OCI-LY7 (cell line): ENCODE results near the gene CAV3. TPM values are rescaled to one million over a fixed set of nuclear protein-coding genes. Genes with fewer than 3 reads are reported as not detected.

ENCODE experiments used
- BruUV-seq: library from RNA; stranded (reverse); fragments of 400-500 nt; replicated peaks from 2 replicates; lab custom pipeline; 2021; lab: Mats Ljungman, UMichigan
- CTCF ChIA-PET: fragments of 300-600 bp; sonication (Branson Sonifier 250); formaldehyde crosslinking; loops from one replicate; lab custom pipeline; 2022; ENCODE audit warnings: antibody characterized with exemption; ENCODE audit not compliant: unreplicated experiment; lab: Charles Lee
- POLR2A ChIA-PET: fragments of 300-600 bp; sonication (Branson Sonifier 250); formaldehyde crosslinking; loops from one replicate; lab custom pipeline; 2022; ENCODE audit warnings: antibody characterized with exemption; lab: Charles Lee
- DNase-seq: peaks from one replicate; pipeline ENCODE4 v3.0.0-alpha.2; 2015; ENCODE audit warnings: low spot score
- H2AFZ ChIP-seq: fragments of 200-600 bp; sonication (generic), shearing (Covaris generic); 2 replicates; pipeline ENCODE4 v1.6.1; 2014; ENCODE audit warnings: mild to moderate bottlenecking, antibody characterized with exemption, low read length, moderate library complexity
- H3K27ac ChIP-seq: fragments of 200-600 bp; sonication (generic); 2 replicates; pipeline ENCODE4 v1.5.1; 2014; ENCODE audit warnings: mixed run types, low read depth, mild to moderate bottlenecking, moderate library complexity, low read length, inconsistent platforms; ENCODE audit not compliant: poor library complexity, severe bottlenecking
- H3K36me3 ChIP-seq: fragments of 200-600 bp; sonication (generic); 2 replicates; pipeline ENCODE4 v1.6.1; 2014; ENCODE audit warnings: mild to moderate bottlenecking, antibody characterized with exemption, low read length, moderate library complexity, mixed read lengths; ENCODE audit not compliant: insufficient read depth
- H3K4me1 ChIP-seq: fragments of 200-600 bp; sonication (generic); 2 replicates; pipeline ENCODE4 v1.5.1; 2014; ENCODE audit warnings: mild to moderate bottlenecking, low read length; ENCODE audit not compliant: insufficient read depth, poor library complexity, severe bottlenecking
- H3K4me2 ChIP-seq: fragments of 200-600 bp; sonication (generic); 2 replicates; pipeline ENCODE4 v1.6.1; 2014; ENCODE audit warnings: mild to moderate bottlenecking, low read length
- H3K4me3 ChIP-seq: fragments of 200-600 bp; sonication (generic); 2 replicates; pipeline ENCODE4 v1.5.1; 2014; ENCODE audit warnings: mild to moderate bottlenecking, low read depth, low read length; ENCODE audit not compliant: poor library complexity, severe bottlenecking
- H3K79me2 ChIP-seq: fragments of 200-600 bp; sonication (generic); 2 replicates; pipeline ENCODE4 v1.6.1; 2016; ENCODE audit warnings: low read depth, mild to moderate bottlenecking, low read length, moderate library complexity, mixed read lengths; ENCODE audit not compliant: insufficient read depth
- H3K9me2 ChIP-seq: fragments of 200-600 bp; sonication (generic); 2 replicates; pipeline ENCODE4 v1.6.1; 2016; ENCODE audit warnings: mild to moderate bottlenecking, low read length, mixed read lengths; ENCODE audit not compliant: insufficient read depth
- H3K9me3 ChIP-seq: fragments of 200-600 bp; sonication (generic); 2 replicates; pipeline ENCODE4 v1.6.1; 2014; ENCODE audit warnings: mild to moderate bottlenecking, mixed run types, low read length, mixed read lengths
- H4K20me1 ChIP-seq: fragments of 200-600 bp; sonication (generic); 2 replicates; pipeline ENCODE4 v1.6.1; 2014; ENCODE audit warnings: mild to moderate bottlenecking, antibody characterized with exemption, low read length, moderate library complexity, mixed read lengths; ENCODE audit not compliant: insufficient read depth
- CTCF ChIP-seq: fragments of 200-600 bp; sonication (generic); conservative IDR thresholded peaks from 2 replicates; pipeline ENCODE4 v1.5.1; 2014; ENCODE audit warnings: mild to moderate bottlenecking, antibody characterized with exemption, low read length, moderate library complexity, mixed read lengths
- EZH2phosphoT487 ChIP-seq: fragments of 200-600 bp; sonication (generic); IDR thresholded peaks from 2 replicates; pipeline ENCODE4 v1.6.1; 2018; ENCODE audit warnings: low read depth, borderline replicate concordance, mild to moderate bottlenecking, mixed run types, antibody characterized with exemption, low read length, moderate library complexity, mixed read lengths
- intact Hi-C: fragments of 100-400 bp; cut with micrococcal nuclease; formaldehyde crosslinking; loops from one replicate; pipeline ENCODE4 v1.10.0; 2022; ENCODE audit not compliant: unreplicated experiment
- total RNA-seq, 2 experiments: library from RNA; depleted of rRNA in 1 of 2; stranded (reverse); fragments of >200 nt in 1 of 2; shearing (Covaris generic) in 1 of 2; gene quantifications; 2 replicates each; pipeline ENCODE4 v1.2.3, GENCODE V29; 2014 to 2022

CAV3 gene
- total RNA-seq, 2 experiments from 2014 or later, result not detected

- no peaks in the 10 kb centered on the region for H3K36me3 ChIP-seq
- H3K9me3 ChIP-seq, result no peaks in the 10 kb centered on the region
- no peak for TF ChIP-seq EZH2phosphoT487
- no peak for TF ChIP-seq CTCF
- CTCF ChIA-PET, result no interaction called here
- no peak for DNase-seq
- H3K79me2 ChIP-seq, result no peaks in the 10 kb centered on the region
- no peaks in the 10 kb centered on the region for H4K20me1 ChIP-seq
- H3K4me2 ChIP-seq, result no peak overlapping the region
- intact Hi-C loops, result no loop called here
- H3K4me3 ChIP-seq, result no peak overlapping the region
- H3K9me2 ChIP-seq, result no peaks in the 10 kb centered on the region
- BruUV-seq, result no TSS peak
- H2AFZ ChIP-seq, result no peak overlapping the region
- H3K27ac ChIP-seq, result no peak overlapping the region
- H3K4me1 ChIP-seq, result no peaks in the 10 kb centered on the region
- POLR2A ChIA-PET, result no interaction called here
Measured at GRCh38 chr3:8738639-8739038, 5.0 kb downstream of the CAV3 start.

GRCh38 chr3:8739757-8740504 lies 6.3 kb downstream of the CAV3 start:
- intact Hi-C loops, result no loop called here
- Histone ChIP-seq H3K27ac (no peak overlapping the region), H3K4me2 (no peak overlapping the region), H3K9me2 (no peaks in the 10 kb centered on the region), H3K4me3 (no peak overlapping the region), H3K9me3 (no peaks in the 10 kb centered on the region), H3K4me1 (no peaks in the 10 kb centered on the region), H3K36me3 (no peaks in the 10 kb centered on the region), H2AFZ (no peak overlapping the region), H3K79me2 (no peaks in the 10 kb centered on the region), H4K20me1 (no peaks in the 10 kb centered on the region)
- BruUV-seq, result no TSS peak
- DNase-seq, result no peak
- ChIA-PET CTCF (no interaction called here), POLR2A (no interaction called here)
- TF ChIP-seq EZH2phosphoT487 (no peak), CTCF (no peak)

GRCh38 chr3:8741581-8742261 lies 8.1 kb downstream of the CAV3 start:
- no peak for DNase-seq
- Histone ChIP-seq H3K4me2 (no peak overlapping the region), H3K9me2 (no peaks in the 10 kb centered on the region), H3K27ac (no peak overlapping the region), H4K20me1 (no peaks in the 10 kb centered on the region), H3K4me3 (no peak overlapping the region), H3K4me1 (no peaks in the 10 kb centered on the region), H2AFZ (no peak overlapping the region), H3K9me3 (no peaks in the 10 kb centered on the region), H3K36me3 (no peaks in the 10 kb centered on the region), H3K79me2 (no peaks in the 10 kb centered on the region)
- TF ChIP-seq CTCF (no peak), EZH2phosphoT487 (no peak)
- BruUV-seq, result no TSS peak
- ChIA-PET CTCF (no interaction called here), POLR2A (interaction anchor here (0.6 to 0.9 kb wide), 2 partner anchors 9 to 1732 kb away, joined by 3 to 4 read pairs; no protein-coding TSS in a partner anchor)
- intact Hi-C loops, result no loop called here
